Measurements from ENCODE around the gene CALB2.

The CALB2 gene

DNA sequence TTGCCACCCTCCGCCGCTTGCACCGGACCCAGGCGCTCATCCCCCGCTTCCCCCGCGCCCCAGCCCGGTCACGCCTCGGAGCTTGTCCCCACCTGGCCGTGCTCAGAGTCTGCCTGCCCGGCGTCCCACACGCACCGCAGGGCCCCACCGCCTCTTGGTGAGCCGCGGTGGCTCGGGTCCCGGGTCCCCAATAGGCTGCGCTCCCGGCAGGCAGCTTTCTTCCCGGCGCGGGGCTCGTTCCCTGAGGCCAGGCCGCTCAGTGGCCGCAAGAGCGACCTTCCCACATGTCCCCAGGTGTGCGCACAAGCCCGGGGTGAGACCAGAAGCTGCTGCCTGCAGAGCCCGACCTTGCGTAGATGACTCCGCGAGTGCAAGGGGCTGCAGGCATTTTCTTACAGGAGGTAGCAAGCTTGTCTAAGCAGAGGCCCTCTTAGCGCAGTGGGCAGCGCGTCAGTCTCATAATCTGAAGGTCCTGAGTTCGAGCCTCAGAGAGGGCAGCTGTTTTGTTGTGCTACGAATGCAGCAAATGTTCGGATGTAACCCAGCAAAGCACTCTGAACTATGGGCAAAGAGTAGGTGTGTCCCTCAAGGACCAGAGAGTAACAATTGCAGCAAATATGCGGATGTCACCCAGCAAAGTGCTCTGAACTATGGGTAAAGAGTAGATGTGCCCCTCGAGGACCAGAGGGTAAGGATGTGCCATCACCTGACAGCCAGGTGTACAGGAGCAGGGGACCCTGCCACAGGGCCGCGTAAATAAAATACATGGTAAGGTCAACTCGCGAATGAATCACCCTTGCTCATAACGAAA, 67.8 kb downstream of the CALB2 start:
- DNase-seq (ENCODE audit: low read depth in 2 of 2, low spot score in 1 of 2), result no peak

DNA sequence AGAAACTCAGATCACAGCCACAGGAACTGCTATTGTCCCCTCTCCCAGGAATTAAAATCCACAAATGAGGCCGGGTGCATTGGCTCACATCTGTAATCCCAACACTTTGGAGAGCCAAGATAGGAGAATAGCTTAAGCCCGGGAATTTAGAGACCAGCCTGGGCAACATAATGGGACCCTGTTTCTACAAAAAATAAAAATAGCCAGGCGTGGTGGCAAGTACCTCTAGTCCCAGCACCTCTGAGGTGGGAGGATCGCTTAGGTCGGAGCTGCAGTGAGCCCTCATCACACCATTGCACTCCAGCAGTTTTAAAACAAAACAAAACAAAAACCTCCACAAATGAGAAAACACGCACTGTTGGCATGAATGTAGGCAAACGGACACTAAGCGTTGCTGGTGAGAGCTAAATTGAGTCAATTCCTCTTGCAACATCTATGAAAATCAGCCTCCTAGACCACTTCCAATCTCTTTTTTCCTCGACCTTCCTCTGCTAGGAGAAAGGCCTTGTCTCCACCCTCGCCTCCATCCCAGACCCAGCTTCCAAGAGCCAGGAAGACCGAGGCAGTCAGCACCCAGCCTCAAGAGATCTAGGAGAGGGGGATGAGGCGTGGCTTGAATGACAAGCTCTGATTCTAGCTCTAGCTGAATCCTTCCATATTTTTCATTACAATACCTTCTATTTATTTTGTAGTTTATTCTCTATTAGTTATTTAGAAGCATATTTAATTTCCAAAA, 68.5 kb downstream of the CALB2 start:
- no peak for DNase-seq (ENCODE audit: low read depth in 2 of 2, low spot score in 1 of 2)

DNA sequence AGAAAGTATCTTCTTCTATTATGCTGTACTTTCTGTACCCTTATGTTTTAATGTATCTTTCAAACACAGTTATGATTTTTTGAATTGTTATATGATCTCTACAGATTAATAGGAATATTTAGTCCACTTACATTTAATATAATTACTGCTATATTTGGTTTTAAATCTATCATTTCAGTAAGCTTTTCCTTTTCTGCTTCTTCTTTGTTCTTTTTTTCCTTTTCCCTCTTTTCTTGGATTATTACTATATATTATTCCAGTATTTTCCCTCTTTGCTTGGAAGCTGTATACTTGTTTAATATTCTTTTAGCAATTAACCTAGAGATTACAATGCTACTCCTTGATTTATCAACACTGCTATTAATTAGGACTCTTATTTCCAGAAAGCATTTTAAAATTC, 69.9 kb downstream of the CALB2 start:
- no peak for DNase-seq (ENCODE audit: low read depth in 2 of 2, low spot score in 1 of 2)

DNA sequence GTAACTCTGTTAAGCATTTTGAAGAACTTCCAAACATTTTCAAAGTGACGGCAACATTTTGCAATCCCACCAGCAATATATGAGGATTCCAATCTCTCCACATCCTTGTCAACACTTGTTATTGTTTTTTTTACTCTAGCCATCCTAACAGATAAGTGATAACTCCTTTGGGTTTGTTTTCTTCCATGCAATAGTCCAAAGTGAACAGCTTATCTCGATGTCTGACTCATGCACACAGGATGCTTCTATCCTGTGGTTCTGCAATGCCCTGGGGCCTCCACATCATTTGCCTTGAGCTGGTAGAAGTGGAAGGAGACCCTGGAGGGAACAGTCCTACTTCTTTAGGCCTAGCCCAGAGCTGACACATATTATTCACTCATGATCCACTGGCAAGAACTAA, 70.4 kb downstream of the CALB2 start:
- DNase-seq (ENCODE audit: low read depth in 2 of 2, low spot score in 1 of 2), result no peak

DNA sequence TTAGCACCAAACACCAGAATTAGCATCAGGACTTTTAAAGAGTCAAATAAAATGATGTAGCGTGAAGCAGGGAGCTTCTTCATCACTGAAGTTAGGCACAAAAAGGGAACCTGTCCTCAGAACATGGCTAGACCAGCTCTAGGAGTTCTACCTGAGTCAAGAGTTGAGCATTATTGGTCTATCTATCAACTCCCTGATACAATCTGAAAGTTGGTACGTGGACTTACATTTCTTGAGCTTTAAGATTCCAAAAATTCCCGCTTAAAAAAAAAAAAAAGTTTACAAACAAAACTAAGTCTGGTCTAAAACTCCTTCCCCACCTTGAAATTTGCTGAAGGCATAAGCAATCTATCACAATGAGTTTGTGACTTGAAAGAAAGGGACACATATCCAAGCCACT, 71.1 kb downstream of the CALB2 start:
- DNase-seq (ENCODE audit: low read depth in 2 of 2, low spot score in 1 of 2), result no peak

DNA sequence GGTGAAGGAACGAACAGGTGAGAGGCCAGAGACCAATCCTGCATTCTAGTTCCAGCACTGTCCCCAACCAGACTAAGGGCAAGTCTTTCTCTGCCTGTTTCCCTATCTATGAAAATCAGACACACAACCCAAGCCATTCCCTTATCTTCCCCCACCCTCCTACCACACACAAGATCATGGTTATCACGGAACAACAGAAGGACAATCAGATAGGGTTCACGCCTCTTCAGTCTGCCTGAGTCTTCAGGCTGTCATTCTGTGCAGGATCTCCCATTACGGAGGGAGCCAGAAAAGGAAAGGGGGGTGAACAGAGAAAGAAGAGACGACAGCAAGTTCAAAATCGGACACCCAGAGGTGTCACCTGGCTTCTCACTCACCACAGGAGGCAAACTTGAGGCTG, 72.2 kb downstream of the CALB2 start:
- DNase-seq (ENCODE audit: low read depth in 2 of 2, low spot score in 1 of 2), result no peak

DNA sequence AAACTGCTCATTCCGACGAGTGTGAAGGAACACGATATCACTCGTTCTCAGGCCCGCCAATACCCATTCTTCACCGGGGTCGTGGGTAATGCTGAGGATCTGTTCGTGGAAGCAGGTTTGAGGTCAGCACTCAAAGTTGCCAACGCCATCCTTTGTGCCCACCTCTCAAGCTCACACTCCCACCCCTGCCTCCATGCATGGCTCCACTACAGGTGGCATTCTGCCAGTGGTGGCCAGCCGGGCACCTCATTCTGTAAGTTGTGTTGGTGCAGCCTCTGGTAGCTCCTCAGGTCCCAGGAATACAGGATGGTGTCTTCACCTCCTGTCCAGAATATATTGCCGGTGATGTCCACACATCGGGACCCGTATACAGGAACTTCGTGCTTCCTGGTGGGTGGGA, 72.7 kb downstream of the CALB2 start:
- no peak for DNase-seq (ENCODE audit: low read depth in 2 of 2, low spot score in 1 of 2)

DNA sequence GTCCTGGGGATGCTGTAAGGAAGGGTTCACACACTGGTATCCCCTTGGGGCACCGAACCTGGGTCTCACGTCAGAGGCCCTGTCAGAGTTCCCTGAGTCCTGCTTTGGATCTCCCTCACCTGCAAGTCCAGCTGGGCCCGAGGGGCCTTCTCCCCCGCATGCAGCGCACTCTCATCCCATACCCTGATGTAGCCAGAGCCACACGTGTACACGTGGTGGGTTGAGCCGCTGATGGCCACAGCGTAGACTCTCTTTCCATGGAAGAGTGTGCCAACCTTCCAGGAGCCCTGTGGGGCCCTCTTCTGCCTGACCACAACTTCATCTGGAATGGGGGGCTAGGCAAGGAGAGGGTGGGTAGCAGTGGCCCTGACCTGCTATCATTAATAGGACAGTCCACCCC, 73.5 kb downstream of the CALB2 start:
- DNase-seq (ENCODE audit: low read depth in 2 of 2, low spot score in 1 of 2), result no peak

DNA sequence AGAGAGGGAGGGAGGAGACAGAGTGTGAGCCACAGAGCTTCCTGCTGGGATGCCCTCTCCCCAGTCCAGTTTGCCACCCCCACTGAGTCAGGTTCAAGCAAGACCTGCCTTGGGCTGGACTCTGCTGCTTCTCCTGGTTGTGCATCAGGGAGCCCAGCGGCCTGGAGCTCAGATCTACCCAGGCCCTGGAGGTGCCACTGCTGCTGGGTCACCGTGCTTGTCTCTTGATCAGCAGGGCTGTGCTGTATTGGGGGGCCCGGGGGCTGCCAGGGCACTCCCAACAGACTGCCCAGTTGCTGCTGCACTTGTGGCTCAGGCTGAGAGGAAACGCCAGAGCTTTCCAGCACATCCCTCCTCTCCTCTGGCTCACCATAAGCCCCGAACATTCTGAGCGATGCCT, 74.4 kb downstream of the CALB2 start:
- DNase-seq (ENCODE audit: low read depth in 2 of 2, low spot score in 1 of 2), result no peak

DNA sequence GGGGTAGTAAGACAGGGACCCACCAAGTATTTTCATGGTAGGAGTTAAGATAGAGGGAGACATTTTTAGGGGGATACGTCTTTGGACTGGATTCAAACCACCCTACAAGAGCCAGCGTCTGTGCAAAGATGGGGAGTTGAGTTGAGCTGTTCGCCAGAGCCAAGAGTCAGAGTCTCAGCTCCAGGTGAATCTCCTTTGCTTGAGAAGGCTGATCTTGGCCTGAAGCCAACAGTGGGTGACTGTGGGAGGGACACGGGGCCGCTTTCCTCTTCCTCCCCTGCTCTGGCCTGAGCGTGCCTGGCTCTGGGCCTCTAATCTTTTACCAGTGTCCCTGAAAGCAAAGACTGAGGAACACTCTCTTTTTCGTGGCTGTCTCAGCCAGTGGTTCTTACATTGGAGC, 78.0 kb downstream of the CALB2 start:
- DNase-seq (ENCODE audit: low read depth in 2 of 2, low spot score in 1 of 2), result no peak

DNA sequence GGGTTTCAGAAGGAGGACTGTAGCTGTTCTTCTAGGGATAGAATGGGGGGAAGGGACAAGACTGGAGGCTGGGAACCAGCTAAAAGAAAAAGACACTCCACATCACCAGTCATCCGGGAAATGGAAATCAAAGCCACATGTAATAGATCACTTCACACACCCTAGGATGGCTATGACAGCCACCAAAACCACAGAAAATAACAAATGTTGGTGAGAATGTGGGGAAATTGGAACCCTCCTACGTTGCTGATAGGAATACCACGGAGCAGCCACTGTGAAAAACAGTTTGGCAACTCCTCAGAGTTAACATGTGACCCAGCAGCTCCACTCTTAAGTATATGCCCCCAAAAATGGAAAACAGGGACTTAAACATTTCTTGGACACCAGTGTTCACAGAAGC, 81.0 kb downstream of the CALB2 start:
- no peak for DNase-seq (ENCODE audit: low read depth in 2 of 2, low spot score in 1 of 2)
